Upper lobe of left lung (tissue), 4 donors: ENCODE measurements around the gene ABCA9.

ENCODE experiments used
- EP300 ChIP-seq, 4 donors: sonication (generic); formaldehyde crosslinking; IDR thresholded peaks; one replicate each; pipeline ENCODE4 v1.5.1; 2017; ENCODE audit warnings: antibody characterized with exemption in 4 of 4, control low read depth in 2 of 4
- POLR2A ChIP-seq, 4 donors: fragments of 450-650 bp; IDR thresholded peaks; one replicate each; pipeline ENCODE4 v1.5.1; 2016 to 2017; ENCODE audit warnings: antibody characterized with exemption in 4 of 4, mild to moderate bottlenecking in 2 of 4
- TF ChIP-seq, protein P1 (sequence below), 6 experiments: fragments of 450-650 bp in 4 of 6; fragments of 200-600 bp in 2 of 6; sonication (generic) in 2 of 6; IDR thresholded peaks; one replicate each; pipeline ENCODE4 v1.5.1; 2016 to 2019; ENCODE audit warnings: antibody characterized with exemption in 6 of 6

DNA sequence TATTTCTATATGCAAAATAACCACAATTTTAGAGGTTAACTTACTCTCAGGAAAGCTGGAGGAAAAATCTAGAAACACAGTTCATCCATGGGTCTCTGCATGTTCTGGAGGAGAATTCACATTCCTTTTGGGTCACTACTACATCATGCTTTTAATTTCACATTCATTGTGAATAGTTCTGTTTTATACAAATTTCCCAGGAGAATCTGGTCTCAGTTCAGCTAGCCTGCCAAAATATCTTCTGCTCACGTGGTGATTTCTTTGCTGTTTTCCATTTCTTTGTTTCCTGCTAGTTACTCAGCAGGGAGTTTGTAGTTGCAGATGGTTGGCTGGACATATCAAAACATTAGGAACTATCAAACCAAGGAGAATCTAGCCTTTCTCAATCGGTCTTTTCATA, at the start of gene ABCA9:
- TF ChIP-seq, protein P1, sequence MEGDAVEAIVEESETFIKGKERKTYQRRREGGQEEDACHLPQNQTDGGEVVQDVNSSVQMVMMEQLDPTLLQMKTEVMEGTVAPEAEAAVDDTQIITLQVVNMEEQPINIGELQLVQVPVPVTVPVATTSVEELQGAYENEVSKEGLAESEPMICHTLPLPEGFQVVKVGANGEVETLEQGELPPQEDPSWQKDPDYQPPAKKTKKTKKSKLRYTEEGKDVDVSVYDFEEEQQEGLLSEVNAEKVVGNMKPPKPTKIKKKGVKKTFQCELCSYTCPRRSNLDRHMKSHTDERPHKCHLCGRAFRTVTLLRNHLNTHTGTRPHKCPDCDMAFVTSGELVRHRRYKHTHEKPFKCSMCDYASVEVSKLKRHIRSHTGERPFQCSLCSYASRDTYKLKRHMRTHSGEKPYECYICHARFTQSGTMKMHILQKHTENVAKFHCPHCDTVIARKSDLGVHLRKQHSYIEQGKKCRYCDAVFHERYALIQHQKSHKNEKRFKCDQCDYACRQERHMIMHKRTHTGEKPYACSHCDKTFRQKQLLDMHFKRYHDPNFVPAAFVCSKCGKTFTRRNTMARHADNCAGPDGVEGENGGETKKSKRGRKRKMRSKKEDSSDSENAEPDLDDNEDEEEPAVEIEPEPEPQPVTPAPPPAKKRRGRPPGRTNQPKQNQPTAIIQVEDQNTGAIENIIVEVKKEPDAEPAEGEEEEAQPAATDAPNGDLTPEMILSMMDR (IDR thresholded peaks at IDR 0.05): no peak
- TF ChIP-seq EP300 (IDR thresholded peaks at IDR 0.05) (no peak), POLR2A (IDR thresholded peaks at IDR 0.05) (no peak)
